ENCODE data around the gene CSTB.

CSTB gene

DNA sequence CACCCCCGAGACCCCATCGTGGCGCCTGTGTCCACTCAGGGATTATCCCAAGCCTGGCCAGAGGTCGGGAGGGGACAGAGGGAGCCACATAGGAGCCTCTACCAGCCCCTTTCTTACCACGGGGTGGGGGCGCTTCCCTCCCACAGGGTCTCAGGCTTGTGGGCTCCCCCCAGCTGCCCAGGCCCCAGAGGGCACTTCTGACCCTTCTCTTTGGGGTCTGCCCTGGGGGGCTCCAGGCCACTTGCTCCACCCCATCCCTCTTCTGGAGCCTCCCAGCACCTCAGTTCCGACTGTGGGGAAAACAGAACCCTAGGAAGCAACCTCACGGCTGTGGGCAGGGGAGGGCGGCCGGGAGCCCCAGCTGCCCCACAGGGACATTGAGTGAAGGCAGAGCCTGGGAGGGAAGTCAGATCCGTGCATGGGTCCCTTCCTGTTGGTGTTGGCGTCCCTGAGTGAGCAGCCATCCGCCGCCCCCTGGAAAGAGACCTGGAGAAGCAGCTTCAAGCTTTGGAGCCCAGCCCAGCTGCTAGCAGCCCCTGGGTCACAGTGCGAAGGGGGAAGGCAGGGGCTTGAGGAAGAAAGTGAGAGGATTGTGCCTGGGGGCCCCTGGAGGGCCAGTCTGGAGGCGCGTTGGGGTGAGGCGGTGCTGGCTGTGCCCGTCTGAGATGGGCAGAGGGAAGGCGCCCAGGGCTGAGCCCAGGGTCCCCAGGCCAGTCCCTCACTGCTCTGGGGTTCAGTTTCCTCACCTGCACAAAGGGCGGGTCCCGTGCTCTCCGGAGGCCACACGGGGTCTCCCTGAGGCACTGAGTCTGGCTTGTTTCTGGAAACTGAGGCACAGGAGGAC, 35.4 kb upstream of the CSTB start:
- DNase-seq = no peak
- intact Hi-C loops (cut with DNase I) = loop anchor here (5.0 kb wide), 1 partner anchor 256 kb away; no protein-coding TSS in a partner anchor

DNA sequence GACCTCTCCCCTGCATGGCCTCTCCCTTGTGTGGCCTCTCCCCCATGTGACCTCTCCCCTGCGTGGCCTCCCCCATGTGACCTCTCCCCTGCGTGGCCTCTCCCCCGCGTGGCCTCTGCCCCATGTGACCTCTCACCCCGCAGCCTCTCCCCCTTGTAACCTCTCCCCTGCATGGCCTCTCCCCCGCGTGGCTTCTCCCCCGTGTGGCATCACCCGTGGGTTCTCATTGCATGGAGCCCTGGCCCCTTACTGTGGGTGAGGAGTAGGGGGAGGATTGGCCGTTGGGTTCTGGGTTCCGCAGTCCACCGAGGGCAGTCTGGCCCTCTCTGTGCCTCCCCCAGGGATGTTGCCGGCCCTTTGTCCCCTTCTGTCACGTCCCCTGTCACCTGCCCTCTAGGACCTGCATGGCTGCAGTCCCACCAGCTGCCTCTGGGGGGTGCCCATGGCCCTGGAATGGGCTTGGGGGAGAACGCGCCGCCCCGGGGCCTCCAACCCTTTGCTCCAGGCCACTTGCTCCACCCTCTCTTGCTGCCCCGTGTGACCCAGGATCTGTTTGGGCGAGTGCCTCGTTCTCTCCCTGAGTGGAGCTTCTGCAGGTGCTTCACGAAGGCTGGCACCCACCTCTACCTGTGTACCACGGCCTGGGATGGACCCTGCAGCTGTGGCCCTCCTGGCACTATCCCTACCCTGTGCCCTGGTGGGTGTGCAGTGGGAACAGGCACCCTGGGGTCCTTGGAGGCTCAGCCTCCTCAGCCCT, 34.6 kb upstream of the CSTB start:
- intact Hi-C loops (cut with DNase I) = loop anchor here (1.0 to 5.0 kb wide), 3 partner anchors 128 to 257 kb away; no protein-coding TSS in a partner anchor
- DNase-seq = peak; percentile 64 to 97 (median 88)

DNA sequence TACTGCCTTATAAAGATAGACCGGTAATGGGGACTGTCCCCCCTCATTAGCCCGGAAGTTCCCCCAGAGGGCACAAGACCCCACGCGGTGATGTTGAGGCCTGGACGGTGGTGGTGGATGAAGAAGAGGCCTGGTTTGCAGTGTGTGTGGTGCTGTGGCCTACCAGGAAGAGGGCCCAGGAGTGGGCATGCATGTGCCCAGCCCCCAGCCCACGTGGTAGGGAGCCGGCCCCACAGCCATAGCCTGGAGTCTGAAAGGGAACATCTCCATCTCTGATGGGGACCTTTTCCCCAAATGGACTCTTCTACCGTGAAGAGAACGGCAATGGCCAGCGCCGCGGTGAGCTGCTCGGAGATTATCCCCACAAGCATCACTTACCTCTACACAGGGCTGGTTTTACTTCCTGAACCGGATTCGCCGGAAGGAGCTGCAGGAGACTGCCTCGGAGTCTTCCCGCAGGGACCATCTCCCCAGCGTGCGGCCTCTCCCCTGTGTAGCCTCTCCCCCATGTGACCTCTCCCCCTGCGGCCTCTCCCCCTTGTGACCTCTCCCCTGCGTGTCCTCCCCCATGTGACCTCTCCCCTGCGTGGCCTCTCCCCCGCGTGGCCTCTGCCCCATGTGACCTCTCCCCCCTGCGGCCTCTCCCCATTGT, 33.9 kb upstream of the CSTB start:
- no peak for DNase-seq
- intact Hi-C loops (cut with DNase I) = loop anchor here (1.0 to 5.0 kb wide), 3 partner anchors 128 to 257 kb away; no protein-coding TSS in a partner anchor

DNA sequence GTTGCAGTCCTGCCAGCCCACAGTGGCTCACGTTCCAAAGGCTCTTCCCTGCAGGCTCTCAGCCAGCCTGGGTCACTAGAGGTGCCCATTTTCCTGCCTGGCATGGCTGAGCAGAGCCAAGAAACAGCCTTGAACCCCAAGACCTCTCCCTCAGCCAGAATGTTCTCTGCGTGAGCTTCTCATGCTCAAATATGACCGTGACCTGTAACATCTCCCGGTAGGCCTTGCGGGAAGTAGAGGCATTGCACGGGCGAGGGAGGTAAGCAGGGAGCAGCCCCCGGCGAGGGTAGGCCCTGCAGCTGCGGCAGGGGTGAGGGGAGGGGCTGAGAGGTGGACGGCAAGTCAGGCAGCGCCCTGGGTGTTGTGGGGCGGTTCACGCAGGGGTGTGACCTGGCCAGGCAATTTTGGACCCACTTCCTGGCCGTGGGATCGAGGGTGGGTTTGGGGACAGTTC, 33.3 kb upstream of the CSTB start:
- no peak for DNase-seq
- intact Hi-C loops (cut with DNase I) = no loop called here

DNA sequence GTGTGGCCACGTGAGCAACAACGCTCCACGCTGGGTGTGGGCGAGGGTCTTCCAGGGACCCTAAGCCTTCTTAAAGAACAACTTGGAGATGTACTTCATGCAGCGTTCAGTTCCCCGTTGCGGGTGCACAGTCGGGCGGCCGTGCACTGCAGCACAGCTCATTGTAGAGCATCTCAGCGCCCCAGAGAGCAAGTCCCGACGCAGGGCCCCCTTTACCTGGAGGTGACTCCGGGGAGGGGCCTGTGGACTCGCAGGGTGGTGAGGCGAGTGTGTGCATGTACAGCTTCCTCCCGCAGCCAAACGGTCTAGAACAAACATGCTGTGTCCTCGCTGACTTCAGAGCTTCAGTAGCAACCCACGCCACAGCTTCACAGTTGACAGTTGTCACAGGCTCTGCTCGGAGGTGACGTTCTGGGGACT, 32.7 kb upstream of the CSTB start:
- DNase-seq = peak in 2 of 10 donors; percentile 48 to 73
- intact Hi-C loops (cut with DNase I) = no loop called here

DNA sequence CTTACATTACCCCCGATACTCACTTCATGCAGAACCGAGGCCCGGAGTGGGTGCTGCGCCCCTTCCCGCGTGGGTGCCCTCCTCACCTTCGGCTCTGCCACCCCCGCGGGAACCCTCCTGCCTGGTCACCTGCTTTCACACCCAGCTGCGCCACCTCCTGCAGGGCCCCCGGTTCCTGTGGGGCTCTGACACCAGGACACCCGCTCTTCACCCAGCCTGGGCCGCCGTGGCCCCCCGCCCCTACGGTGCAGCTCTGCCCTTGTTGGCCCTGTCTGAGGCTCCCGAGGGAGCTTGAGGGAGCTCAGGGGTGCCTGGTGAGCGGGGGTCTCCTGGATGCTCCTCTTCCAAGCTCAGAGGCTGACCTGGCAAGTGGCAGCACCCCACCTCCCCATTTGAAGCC, 32.3 kb upstream of the CSTB start:
- intact Hi-C loops (cut with DNase I) = no loop called here
- DNase-seq = no peak

DNA sequence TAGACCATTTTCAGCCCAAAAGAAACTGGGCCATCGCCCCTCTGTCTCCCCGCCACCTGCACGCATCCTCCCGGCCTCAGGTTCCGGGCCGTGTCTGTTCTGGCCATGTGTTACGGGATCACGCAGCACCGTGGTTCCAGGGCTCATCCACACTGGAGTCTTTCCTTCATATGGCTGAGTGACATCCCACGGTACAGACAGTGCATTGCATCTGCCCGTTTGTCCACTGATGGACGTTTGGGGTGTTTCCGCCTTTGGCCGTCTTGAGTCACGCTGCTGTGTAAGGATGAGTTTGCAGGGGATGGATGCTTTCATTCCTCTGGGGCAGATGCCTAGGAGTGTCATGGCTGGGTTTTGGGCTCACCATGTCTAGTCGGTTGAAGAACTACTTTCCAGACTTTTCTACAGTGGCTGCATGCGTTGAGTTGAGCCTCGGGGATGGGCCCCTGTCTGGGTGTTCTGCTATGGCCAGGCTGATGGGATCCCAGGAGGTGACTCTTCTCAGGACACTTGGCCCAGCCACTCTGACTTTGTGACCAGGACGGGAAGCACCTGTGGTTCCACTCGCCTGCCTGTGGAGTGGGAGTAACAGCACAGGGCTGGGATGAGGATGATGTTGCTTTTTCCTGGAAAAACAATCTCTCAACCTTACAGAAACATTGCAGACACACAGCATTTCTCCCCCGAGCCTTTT, 30.1 kb upstream of the CSTB start:
- intact Hi-C loops (cut with DNase I) = no loop called here
- DNase-seq = peak in 2 of 10 donors; percentile 52 to 68

DNA sequence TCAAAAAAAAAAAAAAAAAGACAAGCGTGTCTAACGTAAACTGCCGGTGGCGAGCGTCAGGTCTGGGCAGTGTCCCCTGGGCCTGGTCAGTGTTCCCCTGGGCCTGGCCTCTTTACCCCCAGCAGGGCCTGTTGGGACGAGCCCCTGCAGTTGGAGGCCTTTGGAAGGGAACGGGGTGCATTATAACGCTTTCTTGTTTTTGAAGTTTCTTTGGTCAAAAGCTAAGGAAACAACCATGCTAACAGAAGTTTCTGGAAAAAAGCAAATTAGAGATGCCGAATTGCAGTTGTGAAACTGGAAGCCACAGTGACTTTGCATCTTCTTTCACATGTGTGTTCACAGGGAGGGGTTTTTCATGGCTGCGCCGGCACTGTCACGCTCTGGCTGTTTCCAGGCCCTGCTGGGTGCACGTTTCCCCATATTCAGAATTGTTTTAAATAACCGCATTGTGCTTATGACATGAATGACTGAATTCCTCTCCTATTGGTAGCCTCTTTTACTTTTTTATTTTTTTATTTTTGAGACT, 29.2 kb upstream of the CSTB start:
- intact Hi-C loops (cut with DNase I) = no loop called here
- DNase-seq = peak in 1 of 10 donors; percentile 45

DNA sequence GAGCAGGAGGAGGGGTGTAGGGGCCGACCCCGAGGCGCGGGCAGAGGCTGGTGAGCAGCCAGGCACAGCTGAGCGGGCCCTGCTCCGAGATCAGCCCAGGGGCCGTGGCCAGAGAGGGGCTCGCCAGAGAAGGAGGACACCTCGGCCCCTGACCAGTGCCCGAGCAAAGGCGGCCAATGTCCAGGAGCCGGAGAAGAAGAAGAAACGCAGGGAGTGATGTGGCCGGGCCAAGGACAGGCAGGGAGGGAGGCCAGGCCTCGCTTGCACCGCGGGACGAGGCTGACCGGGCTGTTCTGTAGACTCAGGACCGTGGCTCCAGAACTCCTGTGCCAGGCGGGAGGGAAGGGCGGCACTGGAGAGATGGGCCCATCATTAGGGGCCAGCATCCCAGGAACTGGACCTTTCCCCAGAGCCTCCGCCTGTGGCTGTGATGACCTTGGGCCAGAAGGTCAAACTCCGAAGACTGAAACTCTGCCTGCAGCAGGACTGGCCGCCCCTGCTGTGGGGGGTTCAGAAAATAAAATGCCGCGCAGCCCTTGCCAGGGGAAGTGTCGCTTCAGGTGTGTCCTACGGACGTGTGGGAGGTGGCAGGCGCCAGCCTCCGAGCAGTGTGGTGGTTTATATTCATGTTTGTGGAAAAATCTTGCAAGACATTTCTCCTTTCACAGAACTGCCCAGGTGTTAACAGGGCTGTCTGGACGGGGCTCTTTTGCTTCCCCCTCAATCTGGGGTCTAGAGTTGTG, 27.6 kb upstream of the CSTB start:
- DNase-seq = peak in 2 of 10 donors; percentile 73 to 84
- intact Hi-C loops (cut with DNase I) = no loop called here

DNA sequence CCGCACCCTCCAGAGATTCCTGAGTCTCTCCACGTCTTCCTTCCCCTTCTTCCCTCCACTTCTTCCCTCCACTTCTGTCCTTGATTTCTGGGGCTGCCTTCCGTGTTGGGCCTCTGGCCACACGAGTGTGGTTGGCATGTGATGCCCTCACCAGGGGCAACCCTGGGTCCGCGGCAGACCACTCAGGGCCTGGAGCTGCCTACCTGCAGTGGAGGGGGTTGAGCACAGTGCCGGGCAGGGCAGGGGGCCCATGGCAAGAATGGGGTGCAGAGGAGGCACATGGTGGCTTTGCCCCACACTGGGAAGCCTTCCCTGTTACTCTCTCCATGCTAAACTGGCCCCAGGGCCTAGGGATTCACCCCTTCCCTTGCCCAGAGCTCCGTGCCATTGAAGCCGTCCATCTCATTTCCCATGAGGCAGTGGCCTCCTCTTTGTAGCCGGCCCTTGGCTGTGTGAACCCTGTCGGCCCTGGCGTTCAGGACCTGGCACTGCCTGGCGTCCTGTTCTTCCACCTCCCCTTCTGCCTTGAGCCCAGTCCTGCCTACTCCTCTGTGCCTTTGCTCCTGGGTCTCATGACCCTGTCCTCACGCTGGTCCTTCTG, 26.7 kb upstream of the CSTB start:
- intact Hi-C loops (cut with DNase I) = no loop called here
- DNase-seq = peak in 2 of 10 donors; percentile 35 to 61

DNA sequence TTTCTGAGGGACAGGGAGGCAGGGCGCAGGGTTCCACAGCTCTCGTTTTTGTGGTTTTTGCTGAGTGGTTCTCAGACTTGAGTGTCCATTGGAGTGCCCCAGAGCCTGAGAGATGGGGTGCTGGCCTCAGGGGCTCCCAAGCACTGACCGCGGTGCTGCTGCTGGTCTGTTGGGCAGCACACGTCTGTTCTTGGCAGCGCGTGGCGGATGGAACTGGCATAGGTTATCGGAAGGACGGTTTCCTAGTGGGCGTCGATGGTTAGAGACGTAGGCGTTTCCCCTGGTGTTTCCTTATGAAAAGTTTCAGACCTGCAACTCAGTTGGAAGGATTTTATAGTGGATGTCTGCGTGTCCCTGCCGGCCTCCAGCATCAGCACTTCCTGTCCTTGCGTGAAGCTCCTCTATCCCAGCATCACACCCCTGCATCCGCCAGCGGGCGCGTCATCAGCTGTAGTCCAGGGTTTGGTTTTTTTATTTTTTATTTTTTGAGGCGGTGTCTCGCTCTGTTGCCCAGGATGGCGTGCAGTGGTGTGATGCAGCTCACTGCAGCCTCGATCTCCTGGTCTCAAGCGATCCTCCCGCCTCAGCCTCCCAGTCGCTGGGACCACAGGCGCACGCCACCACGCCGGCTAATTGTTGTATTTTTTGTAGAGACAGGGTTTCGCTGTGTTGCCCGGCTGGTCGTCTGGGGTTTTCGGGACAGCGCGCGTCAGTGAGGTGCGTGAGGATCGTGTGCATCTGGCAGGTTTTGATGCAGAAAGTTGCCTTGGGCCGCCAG, 25.1 kb upstream of the CSTB start:
- intact Hi-C loops (cut with DNase I) = no loop called here
- no peak for DNase-seq

DNA sequence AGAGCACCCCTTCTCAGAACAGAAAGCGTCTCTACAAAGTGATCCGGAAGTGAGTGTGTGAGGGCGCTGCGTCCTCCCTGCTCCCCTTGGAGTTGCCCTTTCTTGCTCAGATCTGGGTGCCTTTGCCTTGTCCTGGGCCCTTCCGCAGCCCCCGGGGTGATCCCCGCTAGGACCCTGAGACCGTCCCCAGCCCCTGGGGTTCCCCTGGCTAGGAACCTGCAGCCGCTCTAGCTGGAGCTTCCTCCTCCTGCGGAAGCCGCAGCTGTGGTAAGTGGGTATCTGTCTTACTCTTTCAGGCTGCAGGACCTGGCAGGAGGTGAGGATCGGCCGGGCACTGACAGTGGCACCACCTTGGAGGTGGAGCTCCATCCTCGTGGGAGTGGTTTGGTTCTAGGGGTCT, 24.5 kb upstream of the CSTB start:
- intact Hi-C loops (cut with DNase I) = no loop called here
- no peak for DNase-seq

DNA sequence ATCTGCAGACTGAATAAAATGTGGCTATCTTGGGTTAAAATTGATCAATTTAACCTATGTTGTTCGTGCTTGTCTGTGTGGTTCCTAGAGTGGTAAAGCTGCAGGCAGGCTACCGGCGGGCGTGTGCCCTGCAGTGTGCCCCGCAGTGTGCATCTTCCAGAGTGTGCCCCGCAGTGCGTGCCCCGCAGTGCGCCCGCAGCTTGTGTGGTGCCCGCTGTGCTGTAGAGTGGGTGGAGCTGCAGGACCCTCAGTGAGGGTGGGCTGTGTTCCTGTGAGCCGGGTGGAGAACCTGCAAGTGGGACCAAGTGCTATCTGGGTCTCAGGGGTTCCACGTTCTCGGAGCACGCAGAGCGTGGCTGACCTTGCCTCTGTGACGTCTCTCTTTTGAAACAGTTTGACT, 24.0 kb upstream of the CSTB start:
- intact Hi-C loops (cut with DNase I) = no loop called here
- DNase-seq = no peak

DNA sequence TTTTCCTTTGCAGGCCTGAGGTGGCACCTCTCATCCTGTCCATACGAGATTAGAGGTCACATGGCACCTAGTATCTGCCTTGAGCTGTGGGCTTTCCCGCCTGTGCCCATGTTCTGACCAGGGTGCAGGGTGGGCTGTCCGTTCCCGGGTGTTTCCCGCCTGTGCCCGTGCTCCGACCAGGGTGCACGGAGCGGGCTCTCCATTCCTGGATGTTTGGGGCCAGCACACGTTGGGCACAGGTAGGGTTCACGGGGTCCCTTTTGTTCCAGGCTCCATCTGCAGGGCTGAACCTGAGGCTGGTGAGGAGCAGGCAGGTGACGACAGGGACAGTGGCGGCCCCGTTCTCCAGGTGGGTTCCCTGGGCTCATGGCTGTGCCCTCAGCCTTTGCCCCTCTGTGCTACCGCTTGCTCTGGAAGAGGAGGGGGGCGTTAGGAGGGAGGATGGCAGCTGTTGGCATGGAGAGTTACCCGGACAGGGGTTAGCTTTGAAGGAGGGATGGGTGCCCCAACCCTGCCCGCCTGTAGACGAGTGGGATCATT, 23.3 kb upstream of the CSTB start:
- intact Hi-C loops (cut with DNase I) = no loop called here
- DNase-seq = no peak

DNA sequence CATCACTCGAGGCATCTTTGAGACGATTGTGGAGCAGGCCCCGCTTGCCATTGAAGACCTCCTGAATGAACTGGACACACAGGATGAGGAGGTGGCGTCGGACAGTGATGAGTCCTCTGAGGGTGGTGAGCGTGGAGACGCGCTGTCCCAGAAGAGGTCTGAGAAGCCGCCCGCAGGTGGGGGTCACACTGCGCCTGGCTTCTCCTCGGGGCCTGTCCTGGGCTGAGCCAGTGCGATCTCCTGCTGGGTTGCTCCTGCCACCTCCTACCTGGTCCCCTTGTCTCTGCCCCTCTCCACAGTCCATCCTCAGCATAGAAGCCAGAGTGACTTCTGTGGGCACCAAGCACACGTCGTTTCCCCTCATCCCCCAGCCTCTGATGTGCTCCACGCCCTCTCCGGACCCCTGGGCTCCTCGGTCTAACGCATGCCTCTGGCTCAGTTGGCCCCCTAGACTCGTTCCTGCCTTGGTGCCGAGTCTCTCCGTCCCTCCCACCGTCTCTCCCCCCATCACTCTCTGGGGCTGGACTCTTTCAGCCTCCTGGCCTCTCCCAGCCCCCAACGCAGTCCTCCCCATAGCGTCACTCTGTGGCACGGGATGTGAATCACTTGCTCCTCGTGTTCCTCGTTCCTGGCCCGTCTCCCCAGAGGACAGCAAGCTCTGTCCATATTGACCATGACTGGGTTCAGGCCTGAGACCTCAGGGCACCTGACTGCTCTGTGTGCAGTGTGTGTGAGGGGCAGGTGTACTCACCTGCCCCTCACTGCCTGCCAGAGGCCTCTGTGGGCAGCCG, 22.0 kb upstream of the CSTB start:
- DNase-seq = no peak
- intact Hi-C loops (cut with DNase I) = no loop called here

DNA sequence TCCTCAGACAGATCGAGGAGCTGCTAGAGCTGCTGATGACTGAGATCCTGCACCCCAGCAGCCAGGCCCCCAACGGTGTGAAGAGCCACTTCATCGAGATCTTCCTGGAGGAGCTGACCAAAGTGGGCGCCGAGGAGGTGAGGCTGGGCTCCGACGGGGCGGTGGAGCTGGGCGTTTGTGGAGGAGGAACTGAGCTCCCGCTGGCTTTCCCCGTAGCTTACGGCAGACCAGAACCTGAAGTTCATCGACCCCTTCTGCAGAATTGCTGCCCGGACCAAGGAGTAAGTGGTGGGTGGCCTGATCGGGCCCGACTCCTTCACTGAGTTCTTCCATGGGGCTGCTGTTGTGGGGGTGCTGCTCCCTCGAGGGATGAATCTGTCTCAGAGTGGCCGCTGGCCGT, 21.3 kb upstream of the CSTB start:
- peak in 1 of 10 donors; percentile 65 for DNase-seq
- intact Hi-C loops (cut with DNase I) = no loop called here

DNA sequence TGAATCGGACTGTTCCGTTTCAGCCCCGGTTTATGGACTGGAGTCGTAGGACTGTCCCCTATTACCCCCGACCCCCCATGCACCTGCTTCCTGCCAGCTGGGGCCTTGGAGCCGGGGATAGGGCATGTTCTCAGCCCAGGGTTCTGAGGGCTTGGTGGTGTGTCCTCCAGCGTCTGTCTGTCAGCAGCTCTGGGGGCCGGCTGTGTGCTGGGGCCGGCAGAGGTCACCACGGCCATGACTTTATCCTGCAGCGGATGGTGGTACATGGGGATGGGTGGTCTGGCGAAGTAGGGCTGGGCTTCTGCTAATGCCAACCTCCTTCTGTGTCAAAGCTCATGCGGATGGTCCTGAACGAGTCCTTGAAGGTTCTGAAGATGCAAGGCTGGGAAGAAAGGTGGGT, 18.7 kb upstream of the CSTB start:
- intact Hi-C loops (cut with DNase I) = no loop called here
- no peak for DNase-seq
